Erythroblast (primary cell): ENCODE measurements around the gene NME7.
A peak's percentile ranks its signal among the peaks of the same experiment; 100 is the strongest.

Experiments
- DNase-seq, 2 experiments: peaks; one replicate each; lab custom pipeline; 2025; lab: John Stamatoyannopoulos, UW
- GATA1 ChIP-seq: IDR thresholded peaks from 2 replicates; pipeline ENCODE4 v1.6.1; 2011; ENCODE audit warnings: low read depth, mild to moderate bottlenecking, control low read depth, low read length, moderate library complexity
- POLR2A ChIP-seq: IDR thresholded peaks from 2 replicates; pipeline ENCODE4 v1.6.1; 2011; ENCODE audit warnings: mild to moderate bottlenecking, low read length

NME7 gene

DNA sequence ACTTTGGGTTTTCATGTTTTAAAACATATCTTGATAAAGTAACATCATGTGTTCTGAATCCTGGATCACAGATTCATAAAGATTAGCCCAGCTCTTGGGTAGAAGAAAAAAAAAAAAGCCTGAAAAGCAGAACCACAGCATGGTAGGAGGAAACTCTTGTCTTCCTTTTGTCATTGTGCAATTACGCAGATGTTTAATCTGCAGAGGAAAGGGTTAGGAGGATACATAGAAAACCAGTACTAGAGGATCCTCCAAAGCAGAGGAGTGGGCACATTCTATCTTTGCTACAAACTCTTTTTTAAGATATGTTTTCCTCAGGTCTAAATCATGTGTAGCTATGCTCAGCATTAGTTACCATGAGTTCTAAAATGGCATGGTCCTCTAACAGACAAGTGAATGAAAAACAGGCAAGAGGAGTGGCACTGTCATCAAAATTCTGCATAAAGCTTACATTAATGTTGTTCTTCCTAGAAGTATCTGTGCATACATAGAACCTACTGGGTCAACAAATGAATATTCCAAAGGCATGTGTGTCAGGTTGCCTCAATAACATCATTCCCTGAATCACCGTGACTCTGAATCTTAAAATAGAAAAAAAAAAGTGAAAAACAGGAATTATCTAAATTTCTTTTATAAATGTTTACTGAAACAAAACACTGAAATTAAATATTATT, 107.0 kb downstream of the NME7 start:
- TF ChIP-seq GATA1 (no peak), POLR2A (no peak)
- no peak for DNase-seq

- DNase-seq, result no peak
- TF ChIP-seq GATA1 (no peak), POLR2A (no peak)
These were observed 107.8 kb downstream of the NME7 start for GRCh38 chr1:169259816-169260215.

- DNase-seq, result no peak
- no peak for TF ChIP-seq GATA1
- TF ChIP-seq POLR2A, result no peak
These were observed 116.8 kb downstream of the NME7 start for GRCh38 chr1:169250795-169251194.

- no peak for DNase-seq
- TF ChIP-seq GATA1 (no peak), POLR2A (no peak)
These were observed 117.6 kb downstream of the NME7 start for GRCh38 chr1:169250022-169250421.

DNA sequence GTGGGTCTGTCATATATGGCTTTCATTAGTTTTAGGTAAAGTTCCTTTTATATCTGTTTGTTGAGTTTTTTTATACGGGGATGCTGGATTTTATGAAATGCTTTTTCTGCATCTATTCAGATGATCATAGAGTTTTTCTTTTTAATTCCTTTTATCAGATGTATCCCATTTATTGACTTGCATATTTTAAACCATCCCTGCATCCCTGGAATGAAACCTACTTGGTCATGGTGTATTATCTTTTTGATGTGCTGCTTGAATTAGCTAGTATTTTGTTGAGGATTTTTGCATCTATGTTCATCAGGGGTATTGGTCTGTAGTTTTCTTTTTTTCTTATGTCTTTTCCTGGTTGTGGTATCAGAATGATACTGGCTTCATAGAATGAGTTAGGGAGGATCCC, 118.0 kb downstream of the NME7 start:
- no peak for DNase-seq
- TF ChIP-seq GATA1 (no peak), POLR2A (no peak)

DNA sequence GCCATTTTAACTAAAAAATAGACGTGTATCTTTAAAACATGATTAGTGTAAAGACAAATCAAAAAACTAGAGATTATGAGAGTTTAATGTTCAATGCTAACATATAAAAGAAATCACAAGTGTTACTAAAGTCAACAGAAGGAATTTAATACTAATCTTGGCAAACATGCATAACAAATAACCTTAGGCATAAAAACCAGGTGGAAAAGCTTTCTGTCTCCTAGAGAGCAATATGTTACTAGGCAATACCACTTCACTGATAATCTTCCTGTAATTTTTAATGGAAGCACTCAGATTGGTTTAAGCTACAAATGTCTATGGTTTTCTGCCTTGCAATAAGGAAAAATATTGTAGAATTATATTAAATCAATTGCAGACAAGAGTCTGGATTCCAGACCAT, 121.9 kb downstream of the NME7 start:
- TF ChIP-seq GATA1 (no peak), POLR2A (no peak)
- no peak for DNase-seq

DNA sequence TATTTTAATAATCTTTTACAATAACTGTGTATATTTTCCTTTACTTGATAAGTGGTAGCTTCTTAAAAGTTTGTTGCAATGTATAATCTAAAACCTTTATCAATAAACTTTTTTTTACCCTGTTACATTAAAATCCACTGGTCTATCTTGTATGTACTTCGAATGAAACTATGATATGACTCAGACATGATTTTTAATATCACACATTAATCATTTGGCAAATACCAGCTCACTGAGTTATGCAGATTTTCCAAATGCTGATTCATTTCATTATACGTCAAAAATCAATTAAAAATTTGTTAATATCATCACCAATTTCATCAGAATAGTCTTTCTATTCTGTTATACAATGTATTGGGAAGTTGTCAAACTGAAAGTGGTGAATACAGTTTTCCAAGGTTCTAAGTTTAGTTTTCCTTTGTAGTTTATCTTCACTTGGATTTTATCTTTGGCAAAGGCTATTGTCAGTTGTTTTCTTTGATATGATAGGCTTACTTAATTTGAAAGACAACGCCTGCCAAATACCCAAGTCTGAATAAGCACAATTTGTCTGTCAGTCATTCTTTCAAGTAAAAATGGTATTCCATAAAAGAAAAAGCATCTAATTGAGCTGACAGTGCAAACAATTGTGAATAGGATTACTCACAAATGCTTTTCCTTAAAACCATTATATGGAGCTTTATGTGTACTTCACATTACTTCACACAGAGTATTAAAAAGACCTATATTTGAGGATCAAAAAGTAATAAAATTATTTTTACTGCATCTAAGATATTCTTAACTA, 127.0 kb downstream of the NME7 start:
- TF ChIP-seq POLR2A (no peak), GATA1 (no peak)
- peak; percentile 14 to 29 for DNase-seq

DNA sequence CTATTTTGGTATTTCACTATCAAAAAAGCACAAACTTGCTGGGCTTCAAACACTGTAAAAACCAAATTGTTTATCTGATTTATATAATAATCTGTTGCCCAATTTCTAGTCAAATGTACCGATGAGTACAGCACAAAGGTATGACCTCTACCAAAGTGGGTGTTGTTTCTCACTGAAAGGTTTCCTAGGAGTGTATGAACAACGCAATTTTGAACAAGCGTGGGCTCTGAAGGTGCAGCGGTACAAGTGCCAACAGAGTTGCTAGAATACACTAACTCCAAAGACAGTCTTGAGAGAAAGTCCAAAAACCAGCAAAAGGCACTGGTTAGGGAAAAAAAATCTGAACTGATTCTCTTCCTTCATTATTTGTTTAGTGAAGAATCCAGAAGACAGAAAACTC, 130.7 kb downstream of the NME7 start:
- DNase-seq, result no peak
- no peak for TF ChIP-seq POLR2A
- TF ChIP-seq GATA1, result no peak

DNA sequence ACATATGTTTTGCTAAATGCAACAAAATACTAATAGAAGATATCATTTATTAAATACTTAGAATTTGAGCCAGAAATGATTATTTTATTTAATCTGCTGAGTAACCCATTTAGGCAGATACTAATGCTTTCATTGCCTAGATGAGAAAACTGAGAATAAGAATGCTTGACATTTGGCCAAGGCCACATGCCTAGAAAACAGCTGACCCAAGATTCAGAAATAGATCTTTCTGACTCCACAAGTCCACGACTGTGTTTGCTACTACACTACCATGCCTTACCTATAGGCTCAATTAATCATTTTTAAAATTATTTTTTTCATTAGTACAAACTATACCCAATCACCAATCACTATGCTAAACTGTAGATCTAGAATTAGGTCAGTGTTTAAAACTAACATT, 131.5 kb downstream of the NME7 start:
- DNase-seq, result no peak
- TF ChIP-seq GATA1 (no peak), POLR2A (no peak)

- TF ChIP-seq GATA1, result no peak
- TF ChIP-seq POLR2A, result no peak
- no peak for DNase-seq
These were observed 132.0 kb downstream of the NME7 start for GRCh38 chr1:169235568-169235967.

DNA sequence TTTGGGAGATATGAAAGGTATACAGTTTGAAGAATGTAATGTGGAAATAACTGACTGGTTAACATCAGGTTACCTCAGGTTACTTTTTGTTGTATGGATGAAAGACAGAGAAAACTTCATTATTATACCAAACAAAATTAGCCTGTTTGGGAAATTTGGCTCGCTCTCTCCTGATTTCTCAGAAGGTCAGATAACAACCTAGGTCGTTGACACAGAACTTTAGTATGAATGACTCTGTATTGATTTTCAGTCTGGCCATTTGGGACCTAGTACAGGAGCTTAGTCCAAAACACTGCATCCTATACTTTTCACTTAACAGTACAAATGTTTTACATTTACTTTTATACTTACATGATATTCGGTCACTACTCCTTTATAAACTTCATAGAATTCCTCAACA, 132.8 kb downstream of the NME7 start:
- no peak for DNase-seq
- no peak for TF ChIP-seq GATA1
- no peak for TF ChIP-seq POLR2A

DNA sequence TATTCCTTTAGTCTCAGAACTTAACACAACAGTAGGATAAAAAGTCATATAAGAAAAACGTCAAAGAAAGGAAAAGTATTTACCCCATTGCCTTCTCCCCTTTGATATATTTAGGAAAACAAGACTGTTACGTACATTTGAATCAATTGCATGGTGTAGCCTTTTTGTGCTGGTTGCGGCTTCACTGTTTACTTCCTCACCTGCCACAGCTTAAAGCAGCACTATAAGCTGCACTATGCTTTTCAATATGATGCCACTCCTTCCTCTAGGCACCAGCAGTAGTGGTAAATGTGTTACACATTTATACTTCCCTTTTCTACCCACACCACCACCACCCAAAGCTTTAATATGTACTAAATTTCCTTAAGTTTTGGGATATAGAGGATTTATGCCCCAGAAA, 150.0 kb downstream of the NME7 start:
- no peak for DNase-seq
- TF ChIP-seq POLR2A (no peak), GATA1 (no peak)

GRCh38 chr1:169214598-169214997, 153.0 kb downstream of the NME7 start:
- TF ChIP-seq GATA1 (no peak), POLR2A (no peak)
- no peak for DNase-seq

DNA sequence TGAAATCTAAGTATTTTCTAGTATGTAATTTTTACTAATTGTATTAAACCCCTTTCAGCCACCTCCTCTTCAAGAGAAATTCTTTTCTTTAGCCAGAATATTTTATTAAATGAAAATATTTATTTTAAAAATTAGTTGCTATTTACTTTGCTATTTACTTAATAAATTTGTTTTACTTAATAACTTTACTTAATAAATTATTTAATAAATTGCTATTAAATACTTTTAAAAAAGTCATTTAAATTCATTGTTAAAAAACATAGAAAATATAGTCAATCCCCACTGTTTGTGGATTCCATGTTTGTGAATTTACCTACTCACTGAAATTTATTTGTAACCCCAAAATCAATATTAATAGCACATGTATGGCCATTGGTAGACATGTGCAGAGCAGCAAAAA, 155.5 kb downstream of the NME7 start:
- TF ChIP-seq GATA1, result no peak
- no peak for DNase-seq

GRCh38 chr1:169207797-169208520, 159.6 kb downstream of the NME7 start:
- DNase-seq, result no peak

More at GRCh38 chr1:169207797-169208520, 159.6 kb downstream of the NME7 start:
- no peak for TF ChIP-seq POLR2A
- TF ChIP-seq GATA1, result no peak
